Caco-2 (cell line): ENCODE measurements around the gene ZNF260. TPM values are rescaled to one million over a fixed set of nuclear protein-coding genes. Genes with fewer than 3 reads are reported as not detected.

Experiments used
- BruUV-seq: library from RNA; stranded (reverse); fragments of 400-500 nt; replicated peaks from 2 replicates; lab custom pipeline; 2021; lab: Mats Ljungman, UMichigan
- CTCF ChIA-PET: fragments of 300-600 bp; sonication (Branson Sonifier 250); formaldehyde crosslinking; loops from one replicate; lab custom pipeline; 2022; ENCODE audit warnings: antibody characterized with exemption; lab: Charles Lee
- POLR2A ChIA-PET: fragments of 300-600 bp; sonication (Branson Sonifier 250); formaldehyde crosslinking; loops from one replicate; lab custom pipeline; 2022; ENCODE audit warnings: antibody characterized with exemption; lab: Charles Lee
- DNase-seq, 2 experiments: peaks; one replicate each; pipeline versions ENCODE4 v3.0.0 to v3.0.0-alpha.2; 2020 to 2022
- H3K27me3 ChIP-seq: replicated peaks from 2 replicates; pipeline ENCODE4 v1.6.0; 2011; ENCODE audit warnings: low read length; ENCODE audit not compliant: control insufficient read depth, insufficient read depth
- H3K36me3 ChIP-seq: 2 replicates; pipeline ENCODE4 v1.5.1; 2011; ENCODE audit warnings: low read length; ENCODE audit not compliant: control insufficient read depth, insufficient read depth
- H3K4me1 ChIP-seq: fragments of 250-450 bp; sonication (Bioruptor Pico); 2 replicates; pipeline ENCODE4 v1.5.1; 2020; ENCODE audit warnings: mild to moderate bottlenecking
- H3K4me3 ChIP-seq: 2 replicates; pipeline ENCODE4 v1.5.1; 2011; ENCODE audit warnings: low read depth, mild to moderate bottlenecking, control low read depth, low read length
- H3K9me3 ChIP-seq: fragments of 250-450 bp; sonication (Bioruptor Pico); 2 replicates; pipeline ENCODE4 v1.5.1; 2020; ENCODE audit warnings: mild to moderate bottlenecking, moderate library complexity
- H3K27ac Mint-ChIP-seq: one replicate; pipeline ENCODE4 v1.8.0; 2022; ENCODE audit warnings: mixed read lengths; ENCODE audit not compliant: unreplicated experiment
- H3K27me3 Mint-ChIP-seq: one replicate; pipeline ENCODE4 v1.8.0; 2022; ENCODE audit warnings: mixed read lengths; ENCODE audit not compliant: insufficient read depth, unreplicated experiment
- H3K36me3 Mint-ChIP-seq: one replicate; pipeline ENCODE4 v1.8.0; 2022; ENCODE audit warnings: mild to moderate bottlenecking, mixed read lengths; ENCODE audit not compliant: insufficient read depth, unreplicated experiment
- H3K4me1 Mint-ChIP-seq: one replicate; pipeline ENCODE4 v1.8.0; 2022; ENCODE audit warnings: low read depth, mixed read lengths; ENCODE audit not compliant: unreplicated experiment
- H3K4me3 Mint-ChIP-seq: one replicate; pipeline ENCODE4 v1.8.0; 2022; ENCODE audit warnings: mild to moderate bottlenecking, moderate library complexity, mixed read lengths; ENCODE audit not compliant: unreplicated experiment
- H3K9me3 Mint-ChIP-seq: one replicate; pipeline ENCODE4 v1.8.0; 2022; ENCODE audit warnings: mixed read lengths; ENCODE audit not compliant: unreplicated experiment
- intact Hi-C: fragments of 100-400 bp; cut with micrococcal nuclease; formaldehyde crosslinking; loops from one replicate; pipeline ENCODE4 v1.10.0; 2022; ENCODE audit not compliant: unreplicated experiment
- total RNA-seq: library from RNA; stranded (reverse); gene quantifications from 2 replicates; pipeline ENCODE4 v1.2.3, GENCODE V29; 2022
- TF ChIP-seq, protein P1 (sequence below), 2 experiments: fragments of 200-600 bp in 1 of 2; IDR thresholded peaks; 1 replicate in 1 of 2; 2 replicates in 1 of 2; pipeline versions ENCODE4 v1.5.1 to v1.8.0; 2011 to 2022; ENCODE audit warnings: antibody characterized with exemption in 1 of 2, control low read depth in 1 of 2, inconsistent platforms in 1 of 2, low read depth in 1 of 2, low read length in 1 of 2, mild to moderate bottlenecking in 1 of 2, moderate library complexity in 1 of 2; ENCODE audit not compliant: insufficient read depth in 1 of 2, severe bottlenecking in 1 of 2, unreplicated experiment in 1 of 2

The ZNF260 gene
- total RNA-seq, 1 experiment from 2014 or later = 13.2 TPM

DNA sequence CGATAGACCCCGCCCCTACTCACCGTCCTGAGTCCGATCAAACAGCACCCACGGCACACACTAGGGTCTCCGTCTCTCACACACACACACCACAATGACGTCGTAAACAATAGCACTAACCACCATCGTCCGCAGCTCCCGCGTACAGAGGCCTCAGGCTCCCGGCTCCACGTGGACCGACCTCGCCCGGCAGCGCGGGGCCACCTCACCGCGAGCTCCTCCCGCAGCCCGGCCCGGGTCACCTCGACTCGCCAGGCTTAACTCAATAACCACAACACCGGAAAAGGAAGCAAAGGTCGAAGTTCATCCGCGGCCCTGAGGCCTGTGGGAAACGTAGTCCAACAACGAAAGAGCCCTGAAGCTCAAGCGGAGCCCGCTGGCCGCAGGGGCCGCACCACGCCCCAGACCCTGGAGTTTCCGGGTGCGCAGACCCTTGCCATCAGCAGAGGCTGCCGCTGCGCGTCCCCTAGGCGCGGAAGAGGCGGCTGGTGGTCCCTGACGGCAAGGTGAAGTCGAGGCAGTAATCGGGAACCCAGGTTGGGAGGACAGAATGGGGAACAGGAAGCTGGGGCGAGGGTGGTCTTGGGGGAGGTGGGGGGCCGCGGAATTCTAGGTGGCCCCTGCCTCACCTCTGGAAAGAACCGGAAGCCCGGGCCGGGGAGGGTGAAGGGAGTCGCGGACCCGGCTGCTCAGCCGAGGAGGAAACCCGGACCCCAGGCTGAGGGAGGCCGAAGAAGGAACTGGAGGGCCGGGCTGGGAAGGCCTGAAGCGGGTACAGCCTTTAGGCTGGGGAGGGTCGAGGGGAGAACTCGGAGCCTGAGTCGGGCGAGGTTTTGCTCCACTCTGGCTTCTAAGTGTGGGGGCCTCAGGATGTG lies 45.2 kb upstream of the ZNF260 start, which contains the start of gene ZNF529:
TSS of gene ZNF529 (minus strand) at position 273 of the 875 bp plus-strand sequence. CDS start 946 bp downstream, outside the sequence.
- Histone ChIP-seq H3K36me3 (peaks cover 5% of the 10 kb centered on the region), H3K4me1 (0 out of 2 replicates have a peak, but pooled peaks cover 6% of the 10 kb centered on the region), H3K9me3 (peaks cover 5% of the 10 kb centered on the region), H3K27me3 (no peaks in the 10 kb centered on the region), H3K4me3 (peak within 1 kb of the TSS; percentile 74)
- ChIA-PET POLR2A (interaction anchor here (0.8 to 1.9 kb wide), 9 partner anchors 33 to 358 kb away, joined by 3 to 28 read pairs (median 3); partner anchors contain the start of genes ZNF146, ZNF260, ZNF461 and ZNF566), CTCF (interaction anchor here (1.1 kb wide), 1 partner anchor 445 kb away, joined by 3 read pairs; no protein-coding TSS in a partner anchor)
- TF ChIP-seq, protein P1, sequence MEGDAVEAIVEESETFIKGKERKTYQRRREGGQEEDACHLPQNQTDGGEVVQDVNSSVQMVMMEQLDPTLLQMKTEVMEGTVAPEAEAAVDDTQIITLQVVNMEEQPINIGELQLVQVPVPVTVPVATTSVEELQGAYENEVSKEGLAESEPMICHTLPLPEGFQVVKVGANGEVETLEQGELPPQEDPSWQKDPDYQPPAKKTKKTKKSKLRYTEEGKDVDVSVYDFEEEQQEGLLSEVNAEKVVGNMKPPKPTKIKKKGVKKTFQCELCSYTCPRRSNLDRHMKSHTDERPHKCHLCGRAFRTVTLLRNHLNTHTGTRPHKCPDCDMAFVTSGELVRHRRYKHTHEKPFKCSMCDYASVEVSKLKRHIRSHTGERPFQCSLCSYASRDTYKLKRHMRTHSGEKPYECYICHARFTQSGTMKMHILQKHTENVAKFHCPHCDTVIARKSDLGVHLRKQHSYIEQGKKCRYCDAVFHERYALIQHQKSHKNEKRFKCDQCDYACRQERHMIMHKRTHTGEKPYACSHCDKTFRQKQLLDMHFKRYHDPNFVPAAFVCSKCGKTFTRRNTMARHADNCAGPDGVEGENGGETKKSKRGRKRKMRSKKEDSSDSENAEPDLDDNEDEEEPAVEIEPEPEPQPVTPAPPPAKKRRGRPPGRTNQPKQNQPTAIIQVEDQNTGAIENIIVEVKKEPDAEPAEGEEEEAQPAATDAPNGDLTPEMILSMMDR (IDR thresholded peaks at IDR 0.05; ENCODE audit: insufficient read depth in 1 of 2, low read depth in 1 of 2, low read length in 1 of 2, severe bottlenecking in 1 of 2, unreplicated experiment in 1 of 2) = peak in 1 of 2 experiments; percentile 7
- H3K4me3 Mint-ChIP-seq = peak within 1 kb of the TSS; percentile 87
- no peaks in the 10 kb centered on the region for H3K27me3 Mint-ChIP-seq
- peaks cover 25% of the 10 kb centered on the region for H3K4me1 Mint-ChIP-seq
- DNase-seq = peak; percentile 95
- peaks cover 10% of the 10 kb centered on the region for H3K9me3 Mint-ChIP-seq
- intact Hi-C loops = loop anchor here (1.0 to 10.0 kb wide), 6 partner anchors 45 to 361 kb away; partner anchors contain the start of genes ZNF260, ZNF461, ZNF565 and ZNF566
- peaks cover 71% of the 10 kb centered on the region for H3K36me3 Mint-ChIP-seq
- H3K27ac Mint-ChIP-seq = peak within 1 kb of the TSS; percentile 93
- BruUV-seq = no TSS peak

DNA sequence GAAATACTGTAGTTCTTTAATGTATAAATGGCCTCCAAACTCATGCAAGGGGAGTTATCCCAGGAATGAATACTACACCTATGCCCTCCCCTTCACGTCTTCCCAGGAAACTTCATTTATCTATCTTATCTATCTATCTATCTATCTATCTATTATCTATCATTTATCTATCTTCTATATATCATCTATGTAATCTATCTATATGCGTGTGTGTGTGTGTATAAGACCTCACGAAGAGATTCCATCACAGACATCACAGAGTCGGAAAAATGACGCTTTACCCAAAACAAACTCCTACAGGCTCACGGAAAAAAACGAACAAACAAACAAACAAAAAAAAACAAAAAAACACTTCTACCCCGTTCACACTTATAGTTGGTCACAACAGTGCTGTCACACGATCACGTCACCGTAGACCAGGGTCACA lies 44.5 kb upstream of the ZNF260 start:
- intact Hi-C loops = loop anchor here (1.0 to 10.0 kb wide), 6 partner anchors 44 to 360 kb away; partner anchors contain the start of genes ZNF260, ZNF461, ZNF565 and ZNF566
- CTCF ChIA-PET = interaction anchor here (1.1 kb wide), 1 partner anchor 445 kb away, joined by 3 read pairs; no protein-coding TSS in a partner anchor
- H3K9me3 ChIP-seq = peaks cover 5% of the 10 kb centered on the region

More for the DNA sequence above, 44.5 kb upstream of the ZNF260 start:
- DNase-seq = no peak
- Histone ChIP-seq H3K36me3 (peaks cover 5% of the 10 kb centered on the region), H3K27me3 (no peaks in the 10 kb centered on the region), H3K4me1 (0 out of 2 replicates have a peak, but pooled peaks cover 6% of the 10 kb centered on the region), H3K4me3 (peak overlapping the region; percentile 74)
- TSS peak; percentile 67 for BruUV-seq
- Mint-ChIP-seq H3K36me3 (peaks cover 71% of the 10 kb centered on the region), H3K9me3 (peaks cover 10% of the 10 kb centered on the region), H3K27ac (peak overlapping the region; percentile 93), H3K4me3 (peak overlapping the region; percentile 87), H3K4me1 (peaks cover 25% of the 10 kb centered on the region), H3K27me3 (no peaks in the 10 kb centered on the region)
- TF ChIP-seq, protein P1 (IDR thresholded peaks at IDR 0.05; ENCODE audit: insufficient read depth in 1 of 2, low read depth in 1 of 2, low read length in 1 of 2, severe bottlenecking in 1 of 2, unreplicated experiment in 1 of 2) = no peak
- POLR2A ChIA-PET = interaction anchor here (0.8 to 1.9 kb wide), 8 partner anchors 35 to 358 kb away, joined by 3 to 28 read pairs (median 3); partner anchors contain the start of genes ZNF146, ZNF260, ZNF461 and ZNF566
